Urinary bladder (tissue), 4 donors: ENCODE results near the gene CLCN1. TPM values are rescaled to one million over a fixed set of nuclear protein-coding genes. Genes with fewer than 3 reads are reported as not detected.
"Not testable (repeated sequence)": the region's sequence is repeated elsewhere in the genome, so short reads cannot be mapped to it uniquely, and the experiment has no call there.

ENCODE experiments used
- DNase-seq: peaks from one replicate; pipeline ENCODE4 v3.0.0-alpha.2; 2015; ENCODE audit errors: extremely low spot score
- H3K27ac ChIP-seq: one replicate; pipeline ENCODE4 v1.5.1; 2013; ENCODE audit warnings: low read depth, mild to moderate bottlenecking, moderate library complexity
- H3K36me3 ChIP-seq: one replicate; pipeline ENCODE4 v1.6.1; 2013; ENCODE audit warnings: mild to moderate bottlenecking, moderate library complexity; ENCODE audit not compliant: insufficient read depth
- H3K4me1 ChIP-seq: one replicate; pipeline ENCODE4 v1.6.1; 2013; ENCODE audit warnings: mild to moderate bottlenecking, moderate library complexity; ENCODE audit not compliant: insufficient read depth
- H3K4me3 ChIP-seq: one replicate; pipeline ENCODE4 v1.5.1; 2013; ENCODE audit warnings: low read depth, low read length
- WGBS: extraction: QIAGEN DNeasy Blood & Tissue Kit; methylation state at CpG from one replicate; pipeline ENCODE4 v1.1.7; 2013; 5-methylcytosine and 5-hydroxymethylcytosine counted together
- polyA plus RNA-seq: library from polyadenylated mRNA; stranded (reverse); fragments of 200-250 nt; gene quantifications from one replicate; pipeline ENCODE4 v1.2.3, GENCODE V29; 2013
- total RNA-seq: library from RNA; depleted of rRNA; stranded (reverse); fragments of >200 nt; gene quantifications from one replicate; pipeline ENCODE4 v1.2.3, GENCODE V29; 2014
- donor health status: healthy with polysubstance abuse.
- donor health status: healthy.

Gene CLCN1
- total and polyA plus RNA-seq, 2 donors: 0.05 to 0.16 TPM

- no peak overlapping the region for H3K27ac ChIP-seq
- DNase-seq: no peak
- H3K4me3 ChIP-seq: no peak overlapping the region
- peaks cover 3% of the 10 kb centered on the region for H3K4me1 ChIP-seq
- 90% methylated on average over 6 of the region's 6 CpGs for WGBS
- H3K36me3 ChIP-seq: no peaks in the 10 kb centered on the region
Observed at GRCh38 chr7:143286522-143286890, 29.4 kb upstream of the CLCN1 start.

- no peak overlapping the region for H3K27ac ChIP-seq
- WGBS: 76% methylated on average over 17 of the region's 17 CpGs
- no peak for DNase-seq
- no peaks in the 10 kb centered on the region for H3K36me3 ChIP-seq
- peaks cover 3% of the 10 kb centered on the region for H3K4me1 ChIP-seq
- peak overlapping the region; percentile 76 for H3K4me3 ChIP-seq
Observed at GRCh38 chr7:143287339-143287934, 28.5 kb upstream of the CLCN1 start.

- peak within 1 kb of the TSS; percentile 61 for H3K27ac ChIP-seq
- peak within 1 kb of the TSS; percentile 76 for H3K4me3 ChIP-seq
- WGBS: 2% methylated on average over 84 of the region's 84 CpGs
- peak; percentile 91 for DNase-seq
- H3K4me1 ChIP-seq: peaks cover 3% of the 10 kb centered on the region
- H3K36me3 ChIP-seq: no peaks in the 10 kb centered on the region
Observed at GRCh38 chr7:143287935-143288826, 27.7 kb upstream of the CLCN1 start, which contains the start of gene CASP2. Gene CASP2, plus strand, starts transcription at chr7:143288351. Its CDS starts 105 bp downstream, at chr7:143288456.

GRCh38 chr7:143288836-143289235 is 27.1 kb upstream of the CLCN1 start:
- no peaks in the 10 kb centered on the region for H3K36me3 ChIP-seq
- peaks cover 3% of the 10 kb centered on the region for H3K4me1 ChIP-seq
- peak overlapping the region; percentile 76 for H3K4me3 ChIP-seq
- WGBS: 2% methylated on average over 11 of the region's 11 CpGs
- H3K27ac ChIP-seq: no peak overlapping the region
- DNase-seq: no peak

- H3K27ac ChIP-seq: no peak overlapping the region
- DNase-seq: no peak
- WGBS: 23% methylated on average over 6 of the region's 6 CpGs
- H3K36me3 ChIP-seq: no peaks in the 10 kb centered on the region
- H3K4me1 ChIP-seq: peaks cover 3% of the 10 kb centered on the region
- no peak overlapping the region for H3K4me3 ChIP-seq
Observed at GRCh38 chr7:143289421-143289820, 26.5 kb upstream of the CLCN1 start.

GRCh38 chr7:143289888-143290287 is 26.0 kb upstream of the CLCN1 start:
- H3K4me3 ChIP-seq: not testable (repeated sequence)

GRCh38 chr7:143290293-143290692 is 25.6 kb upstream of the CLCN1 start:
- peaks cover 2% of the 10 kb centered on the region for H3K36me3 ChIP-seq
- 80% methylated on average over 4 of the region's 4 CpGs for WGBS
- H3K27ac ChIP-seq: no peak overlapping the region
- H3K4me3 ChIP-seq: no peak overlapping the region
- H3K4me1 ChIP-seq: peaks cover 3% of the 10 kb centered on the region
- no peak for DNase-seq

More at GRCh38 chr7:143289888-143290287, 26.0 kb upstream of the CLCN1 start:
- H3K27ac ChIP-seq, DNase-seq, H3K36me3 ChIP-seq, H3K4me1 ChIP-seq: not testable (repeated sequence)
- WGBS: 56% methylated on average over 4 of the region's 4 CpGs

- 93% methylated on average over 5 of the region's 5 CpGs for WGBS
- peaks cover 2% of the 10 kb centered on the region for H3K36me3 ChIP-seq
Observed at GRCh38 chr7:143292876-143293275, 23.0 kb upstream of the CLCN1 start.

GRCh38 chr7:143295870-143296269 is 20.0 kb upstream of the CLCN1 start:
- Histone ChIP-seq H3K4me1 (no peaks in the 10 kb centered on the region), H3K27ac (no peak overlapping the region), H3K36me3 (peaks cover 8% of the 10 kb centered on the region), H3K4me3 (no peak overlapping the region)
- no peak for DNase-seq

More at GRCh38 chr7:143292876-143293275, 23.0 kb upstream of the CLCN1 start:
- Histone ChIP-seq H3K27ac (no peak overlapping the region), H3K4me3 (no peak overlapping the region), H3K4me1 (peaks cover 2% of the 10 kb centered on the region)
- no peak for DNase-seq

GRCh38 chr7:143296686-143297085 is 19.2 kb upstream of the CLCN1 start:
- H3K27ac ChIP-seq: no peak overlapping the region
- H3K36me3 ChIP-seq: peaks cover 8% of the 10 kb centered on the region
- WGBS: 28% methylated on average over 2 of the region's 2 CpGs
- no peaks in the 10 kb centered on the region for H3K4me1 ChIP-seq
- H3K4me3 ChIP-seq: no peak overlapping the region
- no peak for DNase-seq

GRCh38 chr7:143299346-143299745 is 16.6 kb upstream of the CLCN1 start:
- no peak overlapping the region for H3K4me3 ChIP-seq
- no peak overlapping the region for H3K27ac ChIP-seq
- H3K4me1 ChIP-seq: no peaks in the 10 kb centered on the region
- WGBS: 83% methylated on average over 2 of the region's 2 CpGs
- no peak for DNase-seq
- H3K36me3 ChIP-seq: peaks cover 8% of the 10 kb centered on the region

GRCh38 chr7:143299840-143300239 is 16.1 kb upstream of the CLCN1 start:
- no peaks in the 10 kb centered on the region for H3K4me1 ChIP-seq
- H3K36me3 ChIP-seq: peaks cover 8% of the 10 kb centered on the region
- H3K4me3 ChIP-seq: no peak overlapping the region
- 80% methylated on average over 8 of the region's 8 CpGs for WGBS
- no peak overlapping the region for H3K27ac ChIP-seq
- no peak for DNase-seq

- Histone ChIP-seq H3K27ac (no peak overlapping the region), H3K4me3 (no peak overlapping the region), H3K4me1 (no peaks in the 10 kb centered on the region), H3K36me3 (peaks cover 5% of the 10 kb centered on the region)
- WGBS: 68% methylated on average over 8 of the region's 8 CpGs
- DNase-seq: no peak
Observed at GRCh38 chr7:143300959-143301935, 14.7 kb upstream of the CLCN1 start.
